Suprapubic skin (tissue), 4 donors: Measurements from ENCODE around the gene ZNF182. TPM values are rescaled to one million over a fixed set of nuclear protein-coding genes. Genes with fewer than 3 reads are reported as not detected.
"Not testable (repeated sequence)": the region's sequence is repeated elsewhere in the genome, so short reads cannot be mapped to it uniquely, and the experiment has no call there.

Experiments
- DNase-seq, 2 donors: peaks; one replicate each; pipeline ENCODE4 v3.0.0-alpha.2; 2019; ENCODE audit warnings: low spot score in 2 of 2
- H3K27ac ChIP-seq: fragments of 200-600 bp; sonication (generic); one replicate; pipeline ENCODE4 v1.5.1; 2019
- H3K27me3 ChIP-seq: fragments of 200-600 bp; sonication (generic); one replicate; pipeline ENCODE4 v1.5.1; 2019
- H3K36me3 ChIP-seq: fragments of 200-600 bp; sonication (generic); one replicate; pipeline ENCODE4 v1.5.1; 2019
- H3K4me1 ChIP-seq: fragments of 200-600 bp; sonication (generic); one replicate; pipeline ENCODE4 v1.5.1; 2019
- H3K4me3 ChIP-seq: fragments of 200-600 bp; sonication (generic); one replicate; pipeline ENCODE4 v1.5.1; 2019; ENCODE audit warnings: mild to moderate bottlenecking
- H3K9me3 ChIP-seq: fragments of 200-600 bp; sonication (generic); one replicate; pipeline ENCODE4 v1.5.1; 2019
- CTCF ChIP-seq, 2 donors: fragments of 200-600 bp in 1 of 2; fragments of 450-650 bp in 1 of 2; sonication (generic) in 1 of 2; IDR thresholded peaks; one replicate each; pipeline ENCODE4 v1.5.1; 2016 to 2019; ENCODE audit warnings: antibody characterized with exemption in 2 of 2, mild to moderate bottlenecking in 1 of 2, moderate library complexity in 1 of 2
- EP300 ChIP-seq: sonication (generic); formaldehyde crosslinking; IDR thresholded peaks from one replicate; pipeline ENCODE4 v1.6.1; 2017; ENCODE audit warnings: antibody characterized with exemption
- POLR2A ChIP-seq, 2 donors: fragments of 450-650 bp; IDR thresholded peaks; one replicate each; pipeline ENCODE4 v1.6.1; 2017; ENCODE audit warnings: antibody characterized with exemption in 2 of 2, mild to moderate bottlenecking in 2 of 2, moderate library complexity in 2 of 2
- POLR2AphosphoS5 ChIP-seq, 3 donors: sonication (generic); formaldehyde crosslinking; IDR thresholded peaks; one replicate each; pipeline ENCODE4 v1.6.1; 2017; ENCODE audit warnings: antibody characterized with exemption in 3 of 3
- whole genome bisulfite sequencing: methylation state at CpG from one replicate; pipeline ENCODE4 v1.1.5; 2018; 5-methylcytosine and 5-hydroxymethylcytosine counted together
- total RNA-seq, 4 donors: library from RNA; depleted of rRNA; stranded (reverse); fragments of >200 nt; gene quantifications; one replicate each; pipeline ENCODE4 v1.1.0, GENCODE V29; 2016

ZNF182 gene
- total RNA-seq, 4 donors from 2014 or later = 2.1 to 6.7 (median 3.3) TPM

- 36% methylated on average over 30 of the region's 30 CpGs for WGBS
Observed at GRCh38 chrX:48021026-48021900, 17.5 kb upstream of the ZNF182 start.

GRCh38 chrX:48020472-48020871 is 16.7 kb upstream of the ZNF182 start:
- H3K4me1 ChIP-seq, DNase-seq, H3K27me3 ChIP-seq, H3K9me3 ChIP-seq, H3K36me3 ChIP-seq, H3K27ac ChIP-seq: not testable (repeated sequence)
- peak overlapping the region; percentile 54 for H3K4me3 ChIP-seq
- 79% methylated on average over 11 of the region's 11 CpGs for WGBS

More at GRCh38 chrX:48021026-48021900, 17.5 kb upstream of the ZNF182 start:
- no peak for TF ChIP-seq POLR2A (IDR thresholded peaks at IDR 0.05)
- TF ChIP-seq POLR2AphosphoS5 (IDR thresholded peaks at IDR 0.05) = no peak
- no peak for TF ChIP-seq EP300
- TF ChIP-seq CTCF (IDR thresholded peaks at IDR 0.05) = no peak
- Histone ChIP-seq H3K27me3 (no peaks in the 10 kb centered on the region), H3K9me3 (no peaks in the 10 kb centered on the region), H3K4me1 (peaks cover under 1% of the 10 kb centered on the region), H3K27ac (peak overlapping the region; percentile 87), H3K4me3 (peak overlapping the region; percentile 54), H3K36me3 (no peaks in the 10 kb centered on the region)
- no peak for DNase-seq

- H3K4me3 ChIP-seq, H3K27ac ChIP-seq, DNase-seq, H3K9me3 ChIP-seq, H3K27me3 ChIP-seq, H3K36me3 ChIP-seq, H3K4me1 ChIP-seq: not testable (repeated sequence)
- no CpG with 5 or more reads among the region's 1 CpG for WGBS
Observed at GRCh38 chrX:48019892-48020291, 16.1 kb upstream of the ZNF182 start.

- 97% methylated on average over 7 of the region's 46 CpGs for WGBS
- not testable (repeated sequence) for H3K27ac ChIP-seq, H3K36me3 ChIP-seq, DNase-seq, H3K4me1 ChIP-seq, H3K27me3 ChIP-seq, H3K9me3 ChIP-seq, H3K4me3 ChIP-seq
Observed at GRCh38 chrX:48016583-48017310, 13.0 kb upstream of the ZNF182 start.

GRCh38 chrX:48009445-48009960 is 5.7 kb upstream of the ZNF182 start:
- no CpG with 5 or more reads among the region's 2 CpGs for WGBS

GRCh38 chrX:48006688-48007087 is 2.9 kb upstream of the ZNF182 start, which contains the start of gene SPACA5:
SPACA5 (plus strand) TSS chrX:48006988; CDS start chrX:48007803, 815 bp downstream.
- H3K36me3 ChIP-seq, DNase-seq, H3K27ac ChIP-seq, H3K27me3 ChIP-seq, H3K9me3 ChIP-seq, H3K4me3 ChIP-seq: not testable (repeated sequence)
- H3K4me1 ChIP-seq = peaks cover 10% of the 10 kb centered on the region
- WGBS = no CpG with 5 or more reads among the region's 8 CpGs

More at GRCh38 chrX:48009445-48009960, 5.7 kb upstream of the ZNF182 start:
- H3K9me3 ChIP-seq, H3K4me3 ChIP-seq, H3K36me3 ChIP-seq, DNase-seq, H3K27me3 ChIP-seq, H3K27ac ChIP-seq, H3K4me1 ChIP-seq: not testable (repeated sequence)

- H3K9me3 ChIP-seq = no peaks in the 10 kb centered on the region
- no peak for DNase-seq
- TF ChIP-seq POLR2A (IDR thresholded peaks at IDR 0.05) (no peak), POLR2AphosphoS5 (IDR thresholded peaks at IDR 0.05) (no peak), CTCF (IDR thresholded peaks at IDR 0.05) (no peak), EP300 (no peak)
- H3K27ac ChIP-seq = peak overlapping the region; percentile 67
- 40% methylated on average over 18 of the region's 18 CpGs for WGBS
- no peaks in the 10 kb centered on the region for H3K36me3 ChIP-seq
- H3K4me3 ChIP-seq = peak overlapping the region; percentile 57
- no peaks in the 10 kb centered on the region for H3K27me3 ChIP-seq
- H3K4me1 ChIP-seq = peaks cover 10% of the 10 kb centered on the region
Observed at GRCh38 chrX:48003367-48003757, 427 bp downstream of the ZNF182 start.
